ENCODE results near the gene TLDC2. TPM values are rescaled to one million over a fixed set of nuclear protein-coding genes. Genes with fewer than 3 reads are reported as not detected.
"Not testable (repeated sequence)": the region's sequence is repeated elsewhere in the genome, so short reads cannot be mapped to it uniquely, and the experiment has no call there.

Gene TLDC2
- total RNA-seq, 3 donors from 2014 or later, result 11.6 to 35.0 (median 30.0) TPM

DNA sequence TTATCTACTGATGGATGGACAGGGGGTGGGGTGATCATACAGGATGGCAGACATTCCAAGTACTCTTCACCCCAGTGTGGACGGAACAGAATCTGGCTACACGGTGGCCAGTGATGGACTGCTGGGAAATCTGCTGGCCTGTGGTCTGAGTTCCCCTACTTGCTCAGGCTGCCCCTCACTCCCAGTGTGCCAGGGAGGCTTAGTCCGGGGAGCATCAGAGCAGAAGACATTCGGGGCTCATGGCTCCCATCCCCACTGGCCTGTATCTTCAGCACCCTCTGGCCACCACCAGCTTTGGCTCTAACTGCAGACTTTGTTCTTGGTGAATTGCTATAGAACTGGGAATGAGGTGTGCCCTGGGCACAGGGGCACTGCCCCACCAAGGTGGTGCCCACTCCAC lies 15.3 kb downstream of the TLDC2 start:
- intact Hi-C loops (cut with DNase I, micrococcal nuclease), result no loop called here
- no peak for ATAC-seq
- Histone ChIP-seq H3K4me1 (ENCODE audit: low read depth) (no peaks in the 10 kb centered on the region), H3K4me3 (no peak overlapping the region), H3K36me3 (ENCODE audit: low read depth) (no peaks in the 10 kb centered on the region), H3K9me3 (no peaks in the 10 kb centered on the region)
- no peak for DNase-seq
- TF ChIP-seq, protein P1, sequence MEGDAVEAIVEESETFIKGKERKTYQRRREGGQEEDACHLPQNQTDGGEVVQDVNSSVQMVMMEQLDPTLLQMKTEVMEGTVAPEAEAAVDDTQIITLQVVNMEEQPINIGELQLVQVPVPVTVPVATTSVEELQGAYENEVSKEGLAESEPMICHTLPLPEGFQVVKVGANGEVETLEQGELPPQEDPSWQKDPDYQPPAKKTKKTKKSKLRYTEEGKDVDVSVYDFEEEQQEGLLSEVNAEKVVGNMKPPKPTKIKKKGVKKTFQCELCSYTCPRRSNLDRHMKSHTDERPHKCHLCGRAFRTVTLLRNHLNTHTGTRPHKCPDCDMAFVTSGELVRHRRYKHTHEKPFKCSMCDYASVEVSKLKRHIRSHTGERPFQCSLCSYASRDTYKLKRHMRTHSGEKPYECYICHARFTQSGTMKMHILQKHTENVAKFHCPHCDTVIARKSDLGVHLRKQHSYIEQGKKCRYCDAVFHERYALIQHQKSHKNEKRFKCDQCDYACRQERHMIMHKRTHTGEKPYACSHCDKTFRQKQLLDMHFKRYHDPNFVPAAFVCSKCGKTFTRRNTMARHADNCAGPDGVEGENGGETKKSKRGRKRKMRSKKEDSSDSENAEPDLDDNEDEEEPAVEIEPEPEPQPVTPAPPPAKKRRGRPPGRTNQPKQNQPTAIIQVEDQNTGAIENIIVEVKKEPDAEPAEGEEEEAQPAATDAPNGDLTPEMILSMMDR (IDR thresholded peaks at IDR 0.05), result no peak

DNA sequence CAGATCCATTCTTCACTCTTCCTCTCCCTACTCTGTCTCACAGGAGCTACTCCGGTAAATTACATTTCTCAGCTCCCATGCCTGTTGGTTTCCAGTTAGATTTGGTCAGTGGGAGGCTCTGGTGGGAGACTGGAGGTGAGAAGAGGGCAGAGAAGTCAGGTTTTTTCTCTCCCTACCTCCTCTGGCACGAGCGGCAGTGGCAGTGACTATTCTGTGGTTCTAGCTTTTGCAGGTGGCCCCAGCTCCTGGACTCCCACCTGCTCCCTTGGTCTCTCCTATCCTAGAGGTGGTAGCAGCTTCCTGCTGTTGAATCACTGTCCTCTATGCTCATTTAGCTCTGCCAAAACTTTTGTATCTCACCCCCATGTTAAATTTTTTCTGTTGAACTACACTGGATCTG lies 17.9 kb downstream of the TLDC2 start:
- Histone ChIP-seq H3K4me3 (no peak overlapping the region), H3K9me3 (no peaks in the 10 kb centered on the region), H3K4me1 (ENCODE audit: low read depth) (no peaks in the 10 kb centered on the region), H3K36me3 (ENCODE audit: low read depth) (no peaks in the 10 kb centered on the region)
- intact Hi-C loops (cut with DNase I, micrococcal nuclease), result no loop called here
- ATAC-seq (no peak), DNase-seq (no peak)
- TF ChIP-seq, protein P1 (IDR thresholded peaks at IDR 0.05), result no peak

DNA sequence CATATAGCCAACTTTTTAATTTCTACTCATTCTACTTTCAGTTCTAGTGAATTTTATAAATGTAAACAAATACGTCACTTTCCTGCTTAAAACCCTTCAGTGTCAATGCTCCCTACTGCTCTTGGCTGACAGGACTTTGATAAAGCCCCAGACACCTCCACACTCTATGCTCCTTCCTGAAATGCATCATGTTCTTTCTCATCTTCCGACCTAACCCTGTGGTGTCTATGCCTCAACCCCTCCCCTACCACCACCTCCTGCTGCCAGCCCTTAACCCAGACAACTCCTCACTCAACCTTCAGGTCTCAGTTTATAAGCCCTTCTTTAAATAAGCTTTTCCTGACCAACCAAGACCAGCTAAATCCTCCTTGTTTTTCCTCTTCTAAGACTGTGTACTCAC lies 19.1 kb downstream of the TLDC2 start:
- Histone ChIP-seq H3K4me1 (ENCODE audit: low read depth) (no peaks in the 10 kb centered on the region), H3K36me3 (ENCODE audit: low read depth) (no peaks in the 10 kb centered on the region), H3K9me3 (no peaks in the 10 kb centered on the region), H3K4me3 (no peak overlapping the region)
- DNase-seq (no peak), ATAC-seq (no peak)
- intact Hi-C loops (cut with DNase I, micrococcal nuclease), result no loop called here
- TF ChIP-seq, protein P1 (IDR thresholded peaks at IDR 0.05), result no peak

DNA sequence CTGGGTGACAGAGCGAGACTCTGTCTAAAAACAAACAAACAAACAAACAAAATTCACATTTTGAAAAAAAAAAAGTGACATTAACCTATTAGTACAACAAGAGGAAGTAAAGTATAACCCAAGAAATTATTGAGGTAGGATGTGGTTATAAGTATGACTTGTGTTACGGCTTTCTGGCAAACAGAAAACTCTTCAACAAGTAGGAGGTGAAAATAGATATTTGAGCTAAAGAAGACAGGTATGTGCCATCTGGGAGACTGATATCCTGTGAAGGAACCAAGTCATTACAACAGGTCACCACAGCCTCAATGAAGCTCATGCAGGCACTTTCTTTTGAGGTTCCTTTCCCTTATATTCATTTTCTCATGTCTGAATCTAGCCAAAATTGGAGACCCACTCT lies 28.8 kb downstream of the TLDC2 start:
- Histone ChIP-seq H3K4me3 (no peak overlapping the region), H3K4me1 (ENCODE audit: low read depth) (no peaks in the 10 kb centered on the region), H3K36me3 (ENCODE audit: low read depth) (peaks cover 5% of the 10 kb centered on the region), H3K9me3 (no peaks in the 10 kb centered on the region)
- no peak for ATAC-seq
- no peak for DNase-seq
- TF ChIP-seq, protein P1 (IDR thresholded peaks at IDR 0.05), result no peak
- intact Hi-C loops (cut with DNase I, micrococcal nuclease), result no loop called here

DNA sequence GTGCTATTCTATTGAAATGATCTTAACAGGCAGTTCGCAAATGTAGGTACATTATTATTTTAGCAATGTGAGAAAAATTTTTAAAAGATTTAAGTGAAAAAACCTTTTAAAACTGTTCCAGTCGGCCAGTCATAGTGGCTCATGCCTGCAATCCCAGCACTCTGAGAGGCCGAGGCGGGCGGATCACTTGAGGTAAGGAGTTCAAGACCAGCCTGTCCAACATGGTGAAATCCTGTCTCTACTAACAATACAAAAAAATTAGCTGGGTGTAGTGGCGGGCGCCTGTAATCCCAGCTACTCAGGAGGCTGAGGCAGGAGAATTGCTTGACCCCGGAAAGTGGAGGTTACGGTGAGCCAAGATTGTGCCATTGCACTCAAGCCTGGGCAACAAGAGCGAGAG lies 29.6 kb downstream of the TLDC2 start:
- intact Hi-C loops (cut with DNase I, micrococcal nuclease); DNase-seq; H3K4me1 ChIP-seq (ENCODE audit: low read depth); H3K4me3 ChIP-seq; H3K9me3 ChIP-seq; ATAC-seq; H3K36me3 ChIP-seq (ENCODE audit: low read depth): not testable (repeated sequence)

DNA sequence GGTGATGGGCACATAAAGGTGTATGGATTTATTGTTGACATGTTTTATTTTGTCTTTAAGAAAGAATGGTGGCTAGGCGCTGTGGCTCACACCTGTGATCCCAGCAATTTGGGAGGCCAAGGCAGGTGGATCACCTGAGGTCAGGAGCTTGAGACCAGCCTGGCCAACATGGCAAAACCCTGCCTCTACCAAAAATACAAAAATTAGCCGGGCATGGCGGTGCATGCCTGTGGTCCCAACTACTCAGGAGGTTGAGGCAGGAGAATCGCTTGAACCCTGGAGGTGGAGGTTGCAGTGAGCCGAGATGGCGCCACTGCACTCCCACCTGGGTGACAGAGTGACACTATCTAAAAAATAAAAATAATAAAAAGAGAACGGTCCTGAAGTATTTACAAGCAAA lies 30.1 kb downstream of the TLDC2 start:
- H3K36me3 ChIP-seq (ENCODE audit: low read depth); H3K4me1 ChIP-seq (ENCODE audit: low read depth); ATAC-seq; DNase-seq; intact Hi-C loops (cut with DNase I, micrococcal nuclease); H3K4me3 ChIP-seq; H3K9me3 ChIP-seq: not testable (repeated sequence)

DNA sequence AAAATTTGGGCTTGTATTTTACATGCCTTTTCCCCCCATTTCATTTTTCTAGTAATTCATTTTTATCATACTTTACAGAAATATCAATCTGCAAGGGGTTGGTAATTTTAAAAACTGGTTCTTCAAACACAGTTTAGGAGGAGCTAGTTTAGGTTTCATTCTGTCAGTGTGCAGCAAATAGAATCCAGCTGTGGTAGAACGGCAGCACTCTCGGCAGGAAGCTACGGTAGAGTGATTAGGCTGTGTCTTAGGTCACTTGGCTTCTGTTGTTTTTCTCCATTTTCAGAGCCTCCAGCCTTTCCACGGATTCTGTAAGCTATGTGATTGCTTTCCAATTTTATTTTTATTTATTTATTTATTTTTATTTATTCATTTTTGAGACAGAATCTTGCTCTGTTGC lies 32.7 kb downstream of the TLDC2 start:
- TF ChIP-seq, protein P1 (IDR thresholded peaks at IDR 0.05), result no peak
- ATAC-seq (no peak), DNase-seq (no peak)
- peaks cover 2% of the 10 kb centered on the region for H3K36me3 ChIP-seq (ENCODE audit: low read depth)
- intact Hi-C loops (cut with DNase I, micrococcal nuclease), result no loop called here
- no peak overlapping the region for H3K4me3 ChIP-seq
- H3K9me3 ChIP-seq, result no peaks in the 10 kb centered on the region
- H3K4me1 ChIP-seq (ENCODE audit: low read depth), result no peaks in the 10 kb centered on the region
